Stomach (tissue), 4 donors: Measurements from ENCODE around the gene RYR3.

Experiments used
- EP300 ChIP-seq: sonication (generic); formaldehyde crosslinking; IDR thresholded peaks from one replicate; pipeline ENCODE4 v1.6.1; 2017; ENCODE audit warnings: antibody characterized with exemption
- POLR2A ChIP-seq, 4 donors: fragments of 450-650 bp; IDR thresholded peaks; one replicate each; pipeline ENCODE4 v1.6.1; 2016; ENCODE audit warnings: antibody characterized with exemption in 4 of 4, control low read depth in 2 of 4, mild to moderate bottlenecking in 1 of 4, moderate library complexity in 1 of 4
- POLR2AphosphoS5 ChIP-seq, 3 donors: sonication (generic); formaldehyde crosslinking; IDR thresholded peaks; one replicate each; pipeline ENCODE4 v1.6.1; 2016; ENCODE audit warnings: antibody characterized with exemption in 3 of 3
- TF ChIP-seq, protein P1 (sequence below), 7 experiments: fragments of 450-650 bp in 4 of 7; fragments of 200-600 bp in 3 of 7; sonication (generic) in 3 of 7; IDR thresholded peaks; one replicate each; pipeline ENCODE4 v1.5.1; 2016 to 2019; ENCODE audit warnings: antibody characterized with exemption in 7 of 7, control low read depth in 2 of 7, mild to moderate bottlenecking in 1 of 7

- TF ChIP-seq, protein P1, sequence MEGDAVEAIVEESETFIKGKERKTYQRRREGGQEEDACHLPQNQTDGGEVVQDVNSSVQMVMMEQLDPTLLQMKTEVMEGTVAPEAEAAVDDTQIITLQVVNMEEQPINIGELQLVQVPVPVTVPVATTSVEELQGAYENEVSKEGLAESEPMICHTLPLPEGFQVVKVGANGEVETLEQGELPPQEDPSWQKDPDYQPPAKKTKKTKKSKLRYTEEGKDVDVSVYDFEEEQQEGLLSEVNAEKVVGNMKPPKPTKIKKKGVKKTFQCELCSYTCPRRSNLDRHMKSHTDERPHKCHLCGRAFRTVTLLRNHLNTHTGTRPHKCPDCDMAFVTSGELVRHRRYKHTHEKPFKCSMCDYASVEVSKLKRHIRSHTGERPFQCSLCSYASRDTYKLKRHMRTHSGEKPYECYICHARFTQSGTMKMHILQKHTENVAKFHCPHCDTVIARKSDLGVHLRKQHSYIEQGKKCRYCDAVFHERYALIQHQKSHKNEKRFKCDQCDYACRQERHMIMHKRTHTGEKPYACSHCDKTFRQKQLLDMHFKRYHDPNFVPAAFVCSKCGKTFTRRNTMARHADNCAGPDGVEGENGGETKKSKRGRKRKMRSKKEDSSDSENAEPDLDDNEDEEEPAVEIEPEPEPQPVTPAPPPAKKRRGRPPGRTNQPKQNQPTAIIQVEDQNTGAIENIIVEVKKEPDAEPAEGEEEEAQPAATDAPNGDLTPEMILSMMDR (IDR thresholded peaks at IDR 0.05) = no peak
- TF ChIP-seq POLR2A (IDR thresholded peaks at IDR 0.05) = no peak
- no peak for TF ChIP-seq POLR2AphosphoS5 (IDR thresholded peaks at IDR 0.05)
- TF ChIP-seq EP300 = no peak
These were observed 547.0 kb downstream of the RYR3 start for GRCh38 chr15:33857726-33858125.
